Measurements from ENCODE around the gene AP2A1. TPM values are rescaled to one million over a fixed set of nuclear protein-coding genes. Genes with fewer than 3 reads are reported as not detected.

AP2A1 gene
- total RNA-seq, 1 donor from 2014 or later: 74.0 TPM

DNA sequence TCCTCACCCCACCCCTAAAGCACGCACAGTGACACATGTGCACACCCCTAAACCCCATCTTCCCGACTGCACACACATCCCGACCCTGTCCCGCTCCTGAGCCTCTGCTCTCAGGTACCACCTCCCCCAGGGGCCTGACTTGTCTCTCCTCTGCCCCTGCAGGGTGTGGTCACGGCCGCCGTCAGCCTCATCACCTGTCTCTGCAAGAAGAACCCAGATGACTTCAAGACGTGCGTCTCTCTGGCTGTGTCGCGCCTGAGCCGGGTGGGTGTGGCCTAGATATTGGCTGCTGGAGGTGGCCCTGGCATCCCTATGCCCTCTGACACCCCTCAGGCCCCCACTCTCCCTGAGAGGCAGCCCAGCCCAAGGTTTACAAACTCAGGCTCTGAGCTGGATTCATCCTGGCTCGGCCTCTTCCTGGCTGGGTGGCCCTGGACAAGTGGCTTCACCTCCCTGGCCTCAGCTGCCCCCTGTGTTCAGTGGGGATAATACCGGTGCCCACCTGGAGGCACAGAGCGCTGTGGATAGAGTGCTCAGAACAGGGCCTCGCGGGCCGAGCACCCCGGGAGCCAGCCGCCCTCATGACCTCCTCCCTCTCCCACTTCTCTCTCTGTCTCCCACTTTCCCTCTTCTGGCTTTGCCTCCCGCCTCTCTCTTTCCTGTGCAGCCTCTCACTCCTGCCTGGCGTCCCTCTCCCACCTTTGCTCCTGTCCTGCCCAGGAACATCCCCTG, 26.2 kb downstream of the AP2A1 start:
- intact Hi-C loops (cut with micrococcal nuclease): no loop called here

DNA sequence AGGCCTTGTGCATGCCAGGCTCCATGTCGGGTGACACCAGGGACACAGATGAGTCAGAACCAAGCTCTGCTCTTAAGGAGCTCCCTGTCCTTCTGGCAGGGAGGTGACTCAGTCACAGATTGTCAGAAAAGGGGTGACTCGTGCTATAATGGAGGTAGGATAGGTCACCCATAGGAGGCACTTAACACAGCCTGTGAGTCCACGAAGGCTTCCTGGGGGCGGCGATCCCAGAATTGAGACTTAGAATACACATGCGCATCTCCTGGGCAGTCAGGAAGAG, 26.7 kb downstream of the AP2A1 start:
- intact Hi-C loops (cut with micrococcal nuclease): no loop called here

DNA sequence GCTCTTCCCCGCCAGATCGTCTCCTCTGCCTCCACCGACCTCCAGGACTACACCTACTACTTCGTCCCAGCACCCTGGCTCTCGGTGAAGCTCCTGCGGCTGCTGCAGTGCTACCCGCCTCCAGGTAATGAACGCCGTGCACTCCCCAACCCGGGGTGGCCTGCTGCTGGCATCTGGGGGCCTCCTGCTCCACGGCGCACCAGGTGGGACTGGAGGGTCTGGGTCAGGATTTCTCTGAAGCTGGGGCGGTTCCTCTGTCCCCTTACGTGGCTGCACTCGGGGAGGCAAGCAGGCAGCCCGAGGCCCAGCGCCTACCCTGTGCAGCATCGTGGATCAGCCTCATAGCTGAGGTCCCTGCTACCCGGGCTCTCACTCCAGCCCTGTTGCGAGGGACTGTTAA, 28.8 kb downstream of the AP2A1 start:
- intact Hi-C loops (cut with micrococcal nuclease): no loop called here

DNA sequence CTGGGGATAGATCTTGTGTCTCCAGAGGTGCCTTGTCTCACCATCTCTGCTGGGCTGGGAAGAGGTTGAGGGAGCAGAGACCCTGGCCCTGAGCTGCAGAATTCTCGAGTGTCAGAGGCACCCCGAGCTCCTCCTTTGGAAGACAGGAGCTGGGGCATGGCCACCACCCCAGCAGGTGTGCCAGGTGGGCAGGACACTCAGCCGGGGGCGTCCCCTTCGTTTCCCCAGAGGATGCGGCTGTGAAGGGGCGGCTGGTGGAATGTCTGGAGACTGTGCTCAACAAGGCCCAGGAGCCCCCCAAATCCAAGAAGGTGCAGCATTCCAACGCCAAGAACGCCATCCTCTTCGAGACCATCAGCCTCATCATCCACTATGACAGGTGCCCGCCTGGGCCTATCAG, 31.8 kb downstream of the AP2A1 start:
- intact Hi-C loops (cut with micrococcal nuclease): no loop called here

DNA sequence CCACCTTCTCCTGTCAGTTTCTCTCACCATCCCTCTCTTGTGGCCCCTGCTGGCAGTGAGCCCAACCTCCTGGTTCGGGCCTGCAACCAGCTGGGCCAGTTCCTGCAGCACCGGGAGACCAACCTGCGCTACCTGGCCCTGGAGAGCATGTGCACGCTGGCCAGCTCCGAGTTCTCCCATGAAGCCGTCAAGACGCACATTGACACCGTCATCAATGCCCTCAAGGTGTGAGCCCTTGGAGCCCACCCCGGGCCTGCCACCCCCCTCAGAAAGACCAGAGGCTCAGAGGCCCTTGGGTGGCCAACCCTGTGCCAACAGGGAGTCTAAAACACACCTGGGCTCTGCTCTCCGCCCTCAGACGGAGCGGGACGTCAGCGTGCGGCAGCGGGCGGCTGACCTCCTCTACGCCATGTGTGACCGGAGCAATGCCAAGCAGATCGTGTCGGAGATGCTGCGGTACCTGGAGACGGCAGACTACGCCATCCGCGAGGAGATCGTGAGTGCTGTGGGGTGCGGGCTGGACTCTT, 32.5 kb downstream of the AP2A1 start:
- intact Hi-C loops (cut with micrococcal nuclease): no loop called here

DNA sequence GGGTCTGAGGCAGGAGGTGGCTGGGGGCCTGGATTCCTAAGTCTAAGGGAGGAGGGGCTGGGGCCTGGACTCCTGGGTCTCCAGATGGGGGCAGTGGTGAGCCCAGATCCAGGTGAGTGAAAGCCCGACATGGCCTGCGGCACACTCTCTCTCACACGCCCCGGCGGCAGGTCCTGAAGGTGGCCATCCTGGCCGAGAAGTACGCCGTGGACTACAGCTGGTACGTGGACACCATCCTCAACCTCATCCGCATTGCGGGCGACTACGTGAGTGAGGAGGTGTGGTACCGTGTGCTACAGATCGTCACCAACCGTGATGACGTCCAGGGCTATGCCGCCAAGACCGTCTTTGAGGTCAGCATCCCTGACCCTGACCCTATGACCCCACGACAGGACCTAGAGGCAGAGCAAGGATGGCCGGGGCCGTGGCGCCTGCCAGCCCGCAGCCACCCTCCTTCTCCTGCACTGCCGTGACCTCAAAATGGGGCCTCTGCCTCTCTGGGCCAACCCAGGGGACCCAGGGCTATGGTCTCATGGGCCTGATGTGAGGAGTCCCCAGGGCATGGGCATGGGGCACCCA, 33.1 kb downstream of the AP2A1 start:
- intact Hi-C loops (cut with micrococcal nuclease): no loop called here

DNA sequence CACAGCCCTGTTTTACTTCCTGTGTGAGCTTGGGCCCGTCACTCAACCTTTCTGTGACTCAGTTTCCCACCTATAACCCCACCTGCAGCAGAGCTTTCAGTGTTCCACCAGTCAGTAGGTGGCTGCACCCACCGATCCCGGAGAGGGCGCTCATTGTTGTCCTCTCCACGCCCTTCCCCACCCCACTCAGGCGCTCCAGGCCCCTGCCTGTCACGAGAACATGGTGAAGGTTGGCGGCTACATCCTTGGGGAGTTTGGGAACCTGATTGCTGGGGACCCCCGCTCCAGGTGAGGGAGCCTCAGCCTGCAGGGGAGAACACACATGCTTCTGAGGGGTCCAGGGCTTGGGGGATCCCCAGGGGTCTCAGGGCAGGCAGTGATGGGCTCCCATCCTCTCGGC, 34.0 kb downstream of the AP2A1 start:
- intact Hi-C loops (cut with micrococcal nuclease): no loop called here

DNA sequence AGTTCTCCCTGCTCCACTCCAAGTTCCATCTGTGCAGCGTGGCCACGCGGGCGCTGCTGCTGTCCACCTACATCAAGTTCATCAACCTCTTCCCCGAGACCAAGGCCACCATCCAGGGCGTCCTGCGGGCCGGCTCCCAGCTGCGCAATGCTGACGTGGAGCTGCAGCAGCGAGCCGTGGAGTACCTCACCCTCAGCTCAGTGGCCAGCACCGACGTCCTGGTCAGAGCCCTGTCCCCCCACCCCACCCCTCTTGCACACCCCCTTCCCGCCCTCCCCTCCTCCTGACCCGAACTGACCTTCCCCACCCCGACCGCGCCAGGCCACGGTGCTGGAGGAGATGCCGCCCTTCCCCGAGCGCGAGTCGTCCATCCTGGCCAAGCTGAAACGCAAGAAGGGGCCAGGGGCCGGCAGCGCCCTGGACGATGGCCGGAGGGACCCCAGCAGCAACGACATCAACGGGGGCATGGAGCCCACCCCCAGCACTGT, 34.6 kb downstream of the AP2A1 start:
- intact Hi-C loops (cut with micrococcal nuclease): no loop called here

DNA sequence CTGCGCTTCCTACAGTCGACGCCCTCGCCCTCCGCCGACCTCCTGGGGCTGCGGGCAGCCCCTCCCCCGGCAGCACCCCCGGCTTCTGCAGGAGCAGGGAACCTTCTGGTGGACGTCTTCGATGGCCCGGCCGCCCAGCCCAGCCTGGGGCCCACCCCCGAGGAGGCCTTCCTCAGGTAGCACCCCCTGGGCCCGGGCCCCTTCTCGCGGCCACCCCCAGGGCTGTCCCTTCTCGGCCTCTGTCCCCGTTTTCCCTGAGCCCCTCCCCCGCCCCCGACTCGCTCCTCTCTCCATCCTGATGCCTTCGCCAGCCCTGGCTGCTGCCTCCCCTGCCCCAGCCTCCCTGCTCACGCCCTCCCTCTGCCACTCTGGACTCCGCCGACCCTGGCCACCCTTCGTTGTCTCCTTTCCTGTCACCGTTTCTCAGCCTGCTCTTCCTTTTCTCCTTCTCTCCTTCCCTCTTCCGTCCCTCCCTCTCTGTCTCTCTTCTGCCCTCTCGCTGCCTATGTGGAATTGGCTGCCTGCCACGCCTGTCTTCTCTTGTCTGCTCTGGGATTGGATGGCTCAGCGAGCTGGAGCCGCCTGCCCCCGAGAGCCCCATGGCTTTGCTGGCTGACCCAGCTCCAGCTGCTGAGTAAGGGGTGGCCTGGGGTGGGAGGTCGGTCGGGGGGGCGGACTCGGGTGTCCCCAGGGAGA, 35.3 kb downstream of the AP2A1 start:
- intact Hi-C loops (cut with micrococcal nuclease): no loop called here

DNA sequence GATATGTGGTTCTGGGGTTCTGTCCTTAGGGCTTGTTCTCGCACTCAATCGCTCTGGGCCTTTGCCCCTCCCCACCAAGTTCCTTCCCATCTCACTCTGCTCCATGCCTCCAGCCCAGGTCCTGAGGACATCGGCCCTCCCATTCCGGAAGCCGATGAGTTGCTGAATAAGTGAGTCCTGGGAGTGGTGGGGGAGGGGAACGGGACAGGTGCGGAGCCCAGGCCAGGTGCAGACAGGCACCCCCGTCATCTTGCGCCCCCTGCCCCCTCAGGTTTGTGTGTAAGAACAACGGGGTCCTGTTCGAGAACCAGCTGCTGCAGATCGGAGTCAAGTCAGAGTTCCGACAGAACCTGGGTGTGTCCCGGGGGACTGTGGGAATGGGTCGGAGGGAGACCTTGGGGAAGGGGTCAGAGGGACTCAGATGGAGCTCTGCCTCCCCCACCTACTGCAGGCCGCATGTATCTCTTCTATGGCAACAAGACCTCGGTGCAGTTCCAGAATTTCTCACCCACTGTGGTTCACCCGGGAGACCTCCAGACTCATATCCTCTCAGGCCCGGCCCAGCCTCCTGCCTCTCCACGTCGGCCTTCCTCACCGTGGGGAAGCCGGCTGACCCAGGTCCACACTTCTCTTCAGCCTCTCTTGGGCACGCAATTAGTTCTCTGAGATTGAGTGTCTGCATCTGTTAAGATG, 36.2 kb downstream of the AP2A1 start:
- intact Hi-C loops (cut with micrococcal nuclease): no loop called here

DNA sequence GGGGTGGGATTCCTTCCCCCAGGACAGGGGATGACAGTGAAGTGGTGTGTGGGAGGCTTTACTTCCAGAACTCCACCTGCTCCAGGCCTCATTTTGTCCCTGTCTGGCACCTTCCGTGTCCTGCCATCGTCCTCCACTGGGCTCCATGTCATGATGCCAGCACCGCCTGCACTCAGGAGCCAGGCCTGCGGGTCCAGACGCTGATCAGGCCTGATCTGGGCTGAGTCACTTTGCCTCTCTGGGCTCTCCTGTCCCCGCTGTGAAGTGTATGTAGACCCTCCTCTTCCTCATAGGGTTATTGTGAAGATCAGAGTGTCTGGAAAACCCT, 36.7 kb downstream of the AP2A1 start:
- intact Hi-C loops (cut with micrococcal nuclease): no loop called here

DNA sequence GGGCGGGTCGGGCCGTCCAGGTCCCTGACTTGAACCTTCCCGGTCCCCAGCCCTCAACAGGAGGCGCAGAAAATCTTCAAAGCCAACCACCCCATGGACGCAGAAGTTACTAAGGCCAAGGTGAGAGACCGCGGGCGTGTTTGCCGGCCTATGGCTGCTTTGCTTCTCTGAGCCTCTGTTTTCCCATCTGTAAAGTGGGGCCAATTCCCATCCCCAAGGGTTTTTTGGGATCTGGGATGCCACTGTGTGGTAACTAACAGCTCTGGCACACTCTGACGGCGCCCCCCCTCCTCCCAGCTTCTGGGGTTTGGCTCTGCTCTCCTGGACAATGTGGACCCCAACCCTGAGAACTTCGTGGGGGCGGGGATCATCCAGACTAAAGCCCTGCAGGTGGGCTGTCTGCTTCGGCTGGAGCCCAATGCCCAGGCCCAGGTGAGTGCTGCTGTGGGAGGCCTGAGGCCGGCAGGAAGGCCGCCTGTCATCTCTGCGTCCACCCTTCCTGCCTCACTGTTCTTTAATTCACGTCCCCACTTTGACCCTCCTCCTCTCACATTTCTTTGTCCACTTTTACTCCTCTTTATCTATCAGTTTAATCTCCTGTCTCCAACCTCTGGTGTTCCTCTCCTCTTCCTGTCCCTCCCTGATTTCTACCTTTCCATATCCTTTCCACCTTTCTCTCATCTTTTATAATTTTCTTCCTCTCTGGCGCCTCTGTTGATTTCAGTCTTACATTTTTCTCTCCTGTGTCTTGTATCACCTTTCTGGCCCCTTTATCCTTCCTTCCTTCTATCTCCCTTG, 39.2 kb downstream of the AP2A1 start:
- intact Hi-C loops (cut with micrococcal nuclease): no loop called here

DNA sequence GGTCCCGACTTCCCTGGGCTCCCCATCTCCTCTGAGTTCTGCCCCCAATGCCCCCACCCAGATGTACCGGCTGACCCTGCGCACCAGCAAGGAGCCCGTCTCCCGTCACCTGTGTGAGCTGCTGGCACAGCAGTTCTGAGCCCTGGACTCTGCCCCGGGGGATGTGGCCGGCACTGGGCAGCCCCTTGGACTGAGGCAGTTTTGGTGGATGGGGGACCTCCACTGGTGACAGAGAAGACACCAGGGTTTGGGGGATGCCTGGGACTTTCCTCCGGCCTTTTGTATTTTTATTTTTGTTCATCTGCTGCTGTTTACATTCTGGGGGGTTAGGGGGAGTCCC, 39.8 kb downstream of the AP2A1 start:
- intact Hi-C loops (cut with micrococcal nuclease): no loop called here

DNA sequence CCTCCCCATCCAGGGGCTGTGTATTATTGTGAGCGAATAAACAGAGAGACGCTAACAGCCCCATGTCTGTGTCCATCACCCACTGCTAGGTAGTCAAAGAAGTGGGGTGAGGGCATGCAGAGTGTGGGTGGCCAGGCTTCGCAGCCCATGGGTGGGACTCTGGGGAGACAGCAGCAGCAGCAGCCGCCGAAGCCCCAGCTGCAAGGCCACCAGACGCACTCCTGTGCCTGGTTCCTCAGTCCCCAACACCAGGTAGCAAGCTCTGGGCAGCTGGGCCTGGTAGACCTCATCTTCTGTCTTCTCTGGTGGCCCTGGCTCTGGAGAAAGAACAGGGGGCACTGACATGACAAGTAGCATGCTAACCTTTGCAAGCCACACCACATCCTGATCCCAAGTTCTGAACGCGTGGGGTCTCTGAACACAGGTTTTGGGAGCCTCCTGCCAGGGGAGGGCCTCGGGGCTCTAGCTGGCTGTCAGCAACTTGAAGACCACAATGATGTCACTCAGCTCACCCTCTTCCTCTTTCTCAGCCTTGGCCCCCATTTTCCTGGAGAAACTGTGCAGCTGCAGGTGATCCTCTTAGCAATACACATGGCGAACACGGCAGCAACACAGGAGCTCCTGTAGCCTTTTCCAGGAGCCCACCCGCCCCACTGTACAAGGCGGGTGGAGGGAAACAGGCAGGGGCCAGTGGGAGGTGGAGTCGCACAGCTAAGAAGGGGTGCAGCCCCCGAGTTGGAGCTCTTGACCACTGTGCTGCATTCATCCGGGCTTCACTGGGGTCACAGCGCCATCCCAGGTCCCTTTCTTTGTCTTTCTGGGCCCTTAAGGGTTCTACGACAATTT, 40.5 kb downstream of the AP2A1 start:
- intact Hi-C loops (cut with micrococcal nuclease): no loop called here

DNA sequence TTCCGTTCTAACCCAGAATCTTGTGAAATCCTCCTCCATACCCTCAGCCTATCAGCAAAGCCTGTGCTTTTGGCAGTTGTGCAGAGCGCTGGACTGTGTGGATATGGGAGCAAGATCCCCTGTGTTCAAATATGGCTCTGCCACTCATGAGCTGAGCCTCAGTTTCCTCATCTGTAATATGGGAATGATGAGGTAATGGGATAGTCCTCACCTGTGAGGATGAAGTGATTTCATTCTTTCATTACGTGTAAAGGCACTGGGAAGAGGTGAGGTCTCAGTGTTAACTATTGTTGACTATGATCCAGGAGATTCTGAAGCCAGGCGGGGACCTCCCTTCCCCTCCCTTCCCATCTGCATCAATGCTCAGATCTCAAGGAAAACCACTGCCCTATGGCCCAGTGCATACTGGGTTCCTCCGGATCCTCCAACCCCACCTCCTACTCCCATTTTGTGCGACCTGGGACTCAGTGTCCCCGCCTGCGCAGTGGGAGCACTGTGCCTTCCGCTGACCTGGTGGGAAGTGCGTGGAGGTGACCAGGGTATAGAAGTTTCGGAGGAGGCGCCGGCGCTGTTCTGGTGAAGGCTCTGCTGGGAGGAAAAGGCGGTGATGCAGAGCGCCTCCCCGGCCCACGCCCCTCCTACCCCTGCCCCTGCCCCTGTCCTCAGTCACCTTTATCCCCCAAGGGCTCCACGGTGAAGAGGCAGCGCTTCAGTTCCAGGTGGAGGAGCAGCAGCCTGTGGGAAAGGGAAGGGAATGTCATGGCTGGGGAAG, 41.3 kb downstream of the AP2A1 start:
- intact Hi-C loops (cut with micrococcal nuclease): loop anchor here (1.0 kb wide), 2 partner anchors 42 to 218 kb away; no protein-coding TSS in a partner anchor

DNA sequence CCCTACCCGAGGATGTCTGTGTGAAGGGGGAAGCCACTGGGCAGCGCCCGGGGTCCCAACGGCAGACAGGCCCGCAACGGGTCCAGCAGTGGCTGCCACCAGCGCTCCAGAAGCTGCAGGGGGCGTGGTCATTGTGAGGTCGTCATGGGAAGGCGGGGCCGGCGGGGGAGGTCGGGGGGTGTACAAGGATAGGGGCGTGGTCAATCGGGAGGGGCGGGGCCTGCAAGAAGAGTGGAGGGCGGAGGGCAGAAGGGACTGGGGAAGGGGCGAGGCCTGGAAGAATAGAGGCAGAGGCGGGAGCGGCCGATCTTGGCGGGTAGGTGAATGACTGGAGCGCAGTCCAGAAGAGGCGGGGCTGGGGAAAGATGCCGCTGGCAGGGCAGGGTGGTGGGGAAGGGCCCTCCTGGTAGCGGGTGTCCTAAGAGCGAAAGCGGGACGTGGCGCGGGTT, 41.9 kb downstream of the AP2A1 start:
- intact Hi-C loops (cut with micrococcal nuclease): loop anchor here (1.0 kb wide), 2 partner anchors 42 to 218 kb away; no protein-coding TSS in a partner anchor

DNA sequence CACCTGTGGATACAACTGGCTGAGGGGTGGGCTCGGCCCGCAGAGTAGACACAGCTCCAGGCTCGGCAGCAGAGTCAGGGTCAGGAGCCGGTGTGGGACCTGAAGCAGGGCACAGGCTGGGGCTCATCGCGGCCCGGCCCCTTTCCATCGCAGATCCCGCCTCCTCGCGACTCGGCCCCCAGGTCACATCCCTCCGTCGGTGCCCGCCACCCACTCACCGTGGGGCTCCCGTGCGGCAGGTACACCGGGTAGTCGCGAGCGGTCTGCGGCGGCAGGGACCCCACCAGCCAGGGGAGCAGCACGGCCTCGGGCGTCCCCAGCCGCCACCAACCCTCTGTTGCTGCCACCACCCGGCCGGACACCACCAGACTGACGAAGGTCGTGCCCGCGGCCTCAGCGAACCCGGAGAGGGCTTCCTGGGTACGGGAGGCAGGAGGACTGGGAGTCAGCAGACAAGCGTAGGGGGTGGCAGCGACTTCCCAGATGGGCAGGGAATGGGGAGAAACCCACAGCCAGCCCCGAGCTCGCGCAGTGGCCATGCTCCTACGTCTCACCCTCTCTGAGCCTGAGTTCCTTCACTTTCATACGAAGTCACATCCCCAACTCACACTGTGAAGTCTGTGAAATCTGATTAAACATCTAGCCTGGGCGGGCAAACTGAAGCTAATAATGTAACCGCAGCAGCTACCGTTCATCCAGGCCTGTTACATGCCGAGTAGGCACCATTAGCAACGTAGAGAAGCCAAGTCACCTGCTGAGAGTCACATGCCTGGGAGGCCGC, 42.5 kb downstream of the AP2A1 start:
- intact Hi-C loops (cut with micrococcal nuclease): no loop called here

DNA sequence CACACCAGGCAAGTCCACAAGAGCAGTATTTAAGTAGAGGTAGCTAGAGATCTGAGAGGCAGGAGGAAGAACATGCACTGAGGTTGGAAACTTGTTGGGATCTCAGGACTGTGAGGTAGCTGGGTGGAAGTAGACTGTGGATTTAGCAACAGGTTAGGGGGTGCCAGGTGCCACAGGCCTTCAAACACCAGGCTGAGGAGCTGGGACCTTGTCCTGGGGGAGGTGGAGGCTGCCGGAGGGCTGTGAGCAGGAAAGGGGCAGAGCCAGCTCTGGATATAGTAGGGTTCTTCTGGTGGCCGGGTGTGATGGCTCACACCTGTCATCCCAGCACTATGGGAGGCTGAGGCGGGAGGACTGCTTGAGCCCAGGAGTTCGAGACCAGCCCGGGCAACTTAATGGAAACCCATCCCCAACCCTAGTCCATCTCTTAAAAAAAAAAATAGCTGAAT, 43.2 kb downstream of the AP2A1 start:
- intact Hi-C loops (cut with micrococcal nuclease): loop anchor here (5.0 to 10.0 kb wide), 2 partner anchors 175 to 358 kb away; partner anchors contain the start of genes ALDH16A1 and PIH1D1

Data from T-helper 1 cell treated with Interleukin-12 subunit alpha and Interleukin-12 subunit beta and Interleukin-4 antibody, amounts not matched to agents 30 ng/mL and 1 ng/mL, for 36 hours (primary cell).